ENCODE data around the gene VAPB.

VAPB gene

DNA sequence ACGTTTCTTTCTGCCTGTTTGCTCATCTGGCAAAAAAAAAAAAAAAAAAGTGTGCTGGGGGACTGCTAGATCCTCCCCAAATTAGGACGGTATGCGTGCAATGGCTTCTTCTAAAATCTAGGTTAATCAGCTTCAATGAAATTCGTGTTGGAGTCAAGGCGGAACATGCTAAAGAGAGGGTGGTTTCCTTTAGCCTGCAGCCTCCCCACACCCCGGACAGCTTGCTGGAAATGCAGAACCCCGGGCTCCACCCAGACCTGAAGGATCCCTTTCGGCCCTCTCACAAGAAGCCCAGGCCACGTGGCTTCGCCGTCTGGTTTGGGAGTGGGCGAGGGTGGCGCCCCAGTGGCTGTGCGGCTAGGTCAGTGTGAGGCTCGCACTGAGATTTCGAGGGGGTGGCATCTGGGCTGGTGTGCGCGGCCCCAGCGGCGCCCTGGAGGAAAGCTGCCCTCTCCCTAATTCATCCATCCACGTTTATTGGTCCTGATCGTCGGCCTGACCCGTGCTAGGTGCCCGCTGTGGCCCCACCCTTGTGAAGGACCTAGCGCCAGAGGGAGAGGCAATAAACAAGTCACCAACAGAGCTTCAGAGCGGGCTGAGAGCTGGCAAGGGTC is 77.2 kb downstream of the VAPB start:
- no peak for DNase-seq

- DNase-seq, result no peak
Measured at GRCh38 chr20:58466729-58467571, 77.9 kb downstream of the VAPB start.

- no peak for DNase-seq
Measured at GRCh38 chr20:58467572-58468527, 78.8 kb downstream of the VAPB start.

GRCh38 chr20:58469616-58470015 is 80.6 kb downstream of the VAPB start:
- DNase-seq, result no peak

DNA sequence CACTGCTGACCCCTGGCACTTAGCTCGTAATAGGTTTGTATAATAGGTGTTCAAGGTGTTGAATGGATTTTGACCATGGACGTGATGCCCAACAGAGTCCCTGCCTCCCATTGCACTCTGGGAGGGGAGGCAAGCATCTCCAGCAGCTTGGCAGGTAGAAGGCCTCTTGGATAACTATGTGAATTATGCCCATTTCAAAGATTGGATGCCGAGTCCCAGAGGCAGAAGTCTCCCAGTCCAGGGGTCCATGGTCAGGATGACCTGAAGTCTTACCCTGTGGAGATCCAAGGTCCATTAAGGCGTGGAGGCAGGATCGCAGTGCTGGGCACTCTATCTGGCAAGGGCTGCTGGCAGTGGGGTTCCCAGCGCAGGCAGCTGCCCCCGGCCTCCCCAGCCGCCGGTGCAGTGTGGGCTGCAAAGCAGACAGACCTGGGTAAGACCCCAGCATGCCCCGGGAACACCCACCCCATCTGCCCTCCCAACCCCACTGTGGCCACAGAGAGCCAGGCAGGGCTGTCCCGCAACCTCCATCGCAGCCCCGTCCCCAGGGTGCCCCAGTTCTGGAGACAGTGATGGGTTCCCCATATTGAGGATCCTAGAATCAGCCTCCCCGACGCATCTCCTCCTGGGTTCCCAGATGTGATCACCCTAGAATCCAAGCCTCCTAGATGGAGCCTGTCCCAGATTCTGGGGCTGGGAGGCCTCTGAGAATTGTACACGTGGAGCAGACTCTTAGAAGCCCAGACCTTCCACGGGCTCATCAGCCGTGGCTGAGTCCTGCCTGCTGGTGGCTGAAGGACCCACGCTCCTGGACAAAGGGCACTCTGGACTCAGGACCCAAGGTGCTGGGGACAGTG is 81.5 kb downstream of the VAPB start:
- no peak for DNase-seq

DNA sequence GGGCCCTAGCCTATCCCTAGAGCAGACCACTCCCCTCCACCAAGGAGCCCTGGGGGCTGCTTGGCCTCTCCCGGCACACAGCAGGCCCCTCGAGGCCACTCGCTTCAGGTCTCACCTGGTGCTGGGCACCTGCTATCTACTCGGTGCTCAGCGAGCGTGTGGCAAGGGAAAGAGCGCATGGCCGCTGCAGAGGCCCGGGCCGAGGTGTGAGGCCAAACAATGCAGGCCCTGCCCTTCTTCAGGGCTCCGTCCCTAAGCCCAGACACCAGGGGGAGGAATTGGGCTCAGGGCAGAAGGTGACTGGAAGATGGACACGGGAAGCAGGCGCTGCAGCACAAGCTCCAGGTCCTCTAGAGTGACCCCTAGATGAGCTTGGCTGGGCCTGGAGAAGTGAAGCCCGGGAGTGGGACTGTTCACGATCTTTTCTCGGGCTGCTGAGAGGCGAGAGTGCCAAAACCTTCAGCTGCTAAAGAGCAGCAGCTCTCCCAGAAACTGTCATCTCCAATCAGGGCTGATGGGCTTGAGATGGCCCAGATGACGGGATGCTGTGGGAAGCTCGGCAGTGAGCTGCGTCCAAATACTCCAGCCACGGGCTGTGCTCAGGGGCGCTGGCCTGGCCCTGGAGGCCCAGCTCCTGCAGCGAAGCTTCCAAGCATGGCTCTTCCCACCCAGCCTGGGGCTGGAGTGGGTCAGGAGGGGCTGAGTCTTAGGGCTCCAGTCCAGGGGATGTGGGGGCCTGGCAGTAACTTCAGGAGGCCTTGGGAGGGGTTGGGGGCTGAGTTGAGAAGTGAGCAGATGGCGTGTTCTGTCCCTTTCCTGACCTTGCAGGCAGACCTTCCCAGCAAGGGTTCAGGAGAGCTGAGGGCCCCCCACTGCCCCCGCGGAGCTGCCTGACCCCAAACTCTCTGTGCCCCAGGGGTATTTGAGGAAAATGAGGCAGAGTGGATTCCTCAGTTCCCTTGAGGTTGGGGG is 82.5 kb downstream of the VAPB start:
- no peak for DNase-seq

DNA sequence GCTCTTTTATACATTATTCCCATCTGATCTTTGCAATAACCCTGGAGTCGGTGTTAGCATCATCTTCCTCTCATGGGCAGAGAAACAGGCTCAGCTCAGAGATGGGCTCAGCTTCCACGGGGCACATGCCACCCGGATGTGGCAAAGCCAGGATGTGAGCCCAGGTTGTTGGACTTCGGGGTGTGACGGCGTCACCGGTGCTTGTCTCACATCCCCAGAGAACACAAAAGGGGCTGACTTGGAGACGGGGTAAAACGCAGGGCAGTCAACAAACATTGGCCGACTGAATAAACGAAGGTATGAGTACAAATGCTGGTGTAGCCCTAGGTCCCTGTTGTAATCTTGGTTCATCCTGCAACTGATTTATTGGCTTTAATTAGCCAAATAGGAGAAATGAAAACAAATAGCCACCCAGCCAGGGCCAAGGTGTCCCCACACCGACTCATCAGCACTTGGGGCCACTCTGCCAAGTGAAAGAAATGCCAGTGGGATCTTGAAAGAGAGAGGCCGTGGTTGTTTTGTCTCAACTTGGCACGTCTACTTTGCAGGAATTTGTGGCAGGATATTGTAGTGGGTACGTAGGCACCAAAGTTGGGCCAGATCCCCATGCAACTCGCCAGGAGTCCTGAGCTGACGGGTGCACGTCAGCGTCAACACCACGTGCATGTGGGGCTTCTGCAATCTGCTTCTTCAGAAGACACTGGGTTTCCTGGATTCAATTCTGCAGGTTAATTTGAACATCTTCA is 83.4 kb downstream of the VAPB start:
- DNase-seq, result no peak

DNA sequence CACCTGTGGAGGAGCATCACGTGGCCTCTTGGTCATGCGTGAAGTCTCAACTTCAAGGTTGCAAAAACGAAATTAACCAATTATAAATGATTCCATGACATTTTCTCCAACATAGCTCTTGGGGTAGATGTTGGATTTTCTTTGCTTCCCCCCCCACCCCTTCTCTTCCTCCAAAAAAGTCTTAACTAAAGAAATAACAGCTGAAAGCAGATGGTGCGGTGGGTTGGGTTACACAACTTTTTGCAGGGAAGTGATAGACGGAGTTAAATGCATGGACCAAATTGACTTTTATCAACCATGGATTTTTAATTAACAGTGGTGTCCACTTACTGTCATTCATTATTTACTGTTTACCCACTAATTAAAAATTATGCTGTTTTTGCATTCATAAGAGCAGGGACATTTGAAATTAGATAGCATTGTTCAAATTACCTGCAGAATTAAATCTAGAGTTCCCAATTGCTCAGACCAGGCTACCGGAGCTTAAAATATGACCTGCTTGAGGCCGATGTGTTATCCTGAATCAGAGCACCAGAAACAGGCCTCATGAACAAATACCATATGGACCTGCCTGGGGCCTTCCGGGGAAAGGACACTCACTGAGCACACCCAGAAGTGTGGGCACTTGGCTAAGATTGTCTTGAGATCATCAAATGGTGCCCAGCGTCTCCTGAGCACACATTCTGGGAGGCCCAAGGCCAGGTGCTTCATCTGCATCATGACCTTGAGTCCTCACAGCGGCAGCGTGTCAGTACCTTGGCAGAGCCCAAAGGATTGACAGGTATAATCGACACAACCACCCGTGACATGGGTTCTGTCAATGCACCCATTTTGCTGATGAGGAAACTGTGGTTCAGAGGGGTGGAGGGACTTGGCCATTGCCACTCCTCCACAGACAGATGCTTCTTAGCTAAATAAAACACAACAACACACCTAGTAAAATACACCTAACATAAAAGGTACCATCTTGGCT is 84.7 kb downstream of the VAPB start:
- no peak for DNase-seq

DNA sequence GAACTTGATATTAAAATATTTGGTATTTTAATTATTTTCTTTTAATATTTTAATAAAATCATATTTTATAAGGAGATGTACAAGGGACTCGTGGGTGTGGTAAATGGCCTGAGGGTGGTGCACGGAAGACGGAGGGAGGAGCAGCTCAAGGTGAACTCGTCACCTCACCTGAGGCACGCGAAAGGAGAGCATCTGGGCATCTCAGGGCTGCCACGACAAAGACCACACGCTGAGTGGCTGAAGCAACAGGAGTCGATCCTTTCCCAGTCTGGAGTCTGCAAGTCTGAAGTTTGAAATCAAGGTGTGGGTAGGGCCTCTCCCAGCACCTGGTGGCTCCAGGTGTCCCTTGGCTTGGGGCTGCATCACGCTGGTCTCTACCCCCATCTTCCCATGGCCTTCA is 86.4 kb downstream of the VAPB start:
- no peak for DNase-seq

GRCh38 chr20:58478141-58478805 is 89.2 kb downstream of the VAPB start:
- no peak for DNase-seq

GRCh38 chr20:58479726-58480440 is 90.9 kb downstream of the VAPB start:
- no peak for DNase-seq

DNA sequence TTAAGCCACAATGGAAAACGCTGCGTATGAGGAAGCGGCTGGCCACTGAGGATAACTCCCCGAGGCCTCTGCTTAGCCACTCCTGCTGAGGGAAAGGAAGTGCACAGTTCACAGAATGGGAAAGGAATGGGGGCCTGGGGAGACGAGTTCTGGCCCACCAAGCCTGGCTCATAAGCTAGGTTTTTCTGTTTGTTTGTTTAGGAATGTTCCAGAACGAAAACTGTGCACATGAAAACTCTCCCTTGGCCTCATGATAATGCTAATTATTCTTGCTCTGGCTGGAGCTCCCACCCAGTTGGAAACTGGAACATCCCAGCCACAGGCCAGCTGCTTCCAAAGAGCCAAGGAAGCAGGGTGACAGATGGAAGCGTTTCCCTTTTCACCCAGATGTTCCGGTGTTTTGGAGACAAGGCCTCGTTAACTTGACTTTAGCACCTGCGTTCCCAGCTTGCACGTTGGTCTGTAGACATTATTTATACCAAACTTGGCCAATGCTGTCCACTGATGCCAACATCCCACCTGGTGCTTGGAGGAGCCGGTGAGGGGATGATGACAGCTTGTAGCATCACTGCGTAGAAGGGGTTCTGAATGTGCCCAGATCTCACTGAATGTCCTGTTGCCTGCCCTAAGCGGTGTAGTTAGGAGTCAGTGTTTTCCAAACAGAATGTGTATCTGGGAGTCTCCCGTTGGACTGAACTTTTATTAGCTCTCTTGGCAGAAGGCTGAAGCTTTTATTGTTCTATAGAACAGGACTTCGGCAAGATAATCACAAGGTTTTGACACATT is 91.7 kb downstream of the VAPB start:
- DNase-seq, result no peak

GRCh38 chr20:58481481-58482021 is 92.5 kb downstream of the VAPB start:
- no peak for DNase-seq

- no peak for DNase-seq
Measured at GRCh38 chr20:58482416-58482815, 93.4 kb downstream of the VAPB start.

DNA sequence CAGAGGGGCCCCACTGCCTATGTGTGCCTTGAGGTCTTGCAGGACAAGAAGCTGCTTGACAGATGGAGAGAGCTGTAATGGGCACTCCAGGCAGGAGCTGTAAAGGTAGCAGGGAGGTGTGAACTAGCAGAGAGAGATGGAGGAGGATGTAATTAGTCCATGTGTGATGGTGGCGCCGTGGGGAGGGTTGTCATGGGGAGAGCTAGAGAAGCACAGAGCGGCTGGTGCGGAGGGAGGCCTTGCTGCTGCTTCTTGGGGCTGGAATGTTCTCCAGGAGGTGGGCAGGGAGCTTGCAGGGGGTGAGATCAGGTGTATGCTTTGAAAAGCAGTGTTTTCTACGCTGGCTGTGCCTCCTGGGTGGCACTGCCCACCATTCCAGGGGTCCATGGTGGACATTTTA is 94.0 kb downstream of the VAPB start:
- no peak for DNase-seq

DNA sequence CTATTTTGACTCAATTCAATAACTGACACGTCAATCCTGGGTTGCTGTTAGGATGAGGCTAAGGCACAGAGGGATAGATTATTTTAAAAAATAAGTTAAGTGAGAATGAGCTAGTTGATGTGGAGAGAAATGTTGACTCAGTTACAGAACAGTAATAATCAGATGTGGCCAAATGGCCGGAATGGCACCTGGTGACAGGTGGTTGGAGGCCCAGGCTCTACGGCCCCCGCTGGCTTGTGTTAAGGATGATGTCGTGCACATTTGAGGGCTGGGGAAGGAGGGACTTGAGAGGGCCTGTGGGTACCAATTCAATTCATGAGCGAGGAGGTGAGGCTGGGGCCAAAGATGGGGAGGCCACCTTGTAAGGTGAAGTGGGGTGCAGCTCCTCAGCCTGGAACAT is 94.4 kb downstream of the VAPB start:
- no peak for DNase-seq

DNA sequence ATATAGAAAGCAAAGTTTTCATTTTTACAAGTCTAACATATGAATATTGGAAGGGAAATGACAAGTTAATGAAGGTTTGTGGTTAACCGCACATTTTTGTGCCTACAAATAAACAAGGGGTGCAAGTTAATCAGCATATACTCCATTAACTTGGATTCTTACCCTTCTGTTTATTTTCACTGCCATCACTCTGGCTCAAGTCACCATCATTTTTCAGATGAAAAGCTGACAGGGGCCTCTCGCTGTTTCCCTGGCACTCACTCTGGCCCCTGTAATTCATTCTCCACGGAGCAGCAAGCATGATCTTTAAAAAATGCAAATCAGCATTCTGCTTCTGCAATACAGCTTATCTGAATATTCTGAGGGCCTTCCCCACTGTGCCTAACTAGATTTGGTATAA is 96.4 kb downstream of the VAPB start:
- no peak for DNase-seq

Data from NCI-H2081 (cell line).